Trophoblast cell (in vitro differentiated cells and primary cell): ENCODE results near the gene RPAP2.
"Not testable (repeated sequence)": the region's sequence is repeated elsewhere in the genome, so short reads cannot be mapped to it uniquely, and the experiment has no call there.

Source experiments
- DNase-seq, 2 donors: peaks; one replicate each; pipeline ENCODE4 v3.0.0-alpha.2; 2016
- H2AFZ ChIP-seq: 2 replicates; pipeline ENCODE4 v1.6.1; 2013; ENCODE audit warnings: low read length, moderate library complexity, mild to moderate bottlenecking; ENCODE audit not compliant: insufficient read depth, poor library complexity
- H2AK5ac ChIP-seq: 2 replicates; pipeline ENCODE4 v1.6.1; 2013; ENCODE audit warnings: mild to moderate bottlenecking, low read length
- H2BK120ac ChIP-seq: 2 replicates; pipeline ENCODE4 v1.6.1; 2013; ENCODE audit warnings: low read length, mild to moderate bottlenecking, moderate library complexity; ENCODE audit not compliant: insufficient read depth, poor library complexity
- H2BK12ac ChIP-seq: 2 replicates; pipeline ENCODE4 v1.6.1; 2013; ENCODE audit warnings: mild to moderate bottlenecking, low read length, moderate library complexity
- H2BK5ac ChIP-seq: 2 replicates; pipeline ENCODE4 v1.6.1; 2013; ENCODE audit warnings: low read length, low read depth, moderate library complexity, mild to moderate bottlenecking; ENCODE audit not compliant: poor library complexity
- H3K14ac ChIP-seq: 2 replicates; pipeline ENCODE4 v1.6.1; 2013; ENCODE audit warnings: mild to moderate bottlenecking, low read length
- H3K18ac ChIP-seq: 2 replicates; pipeline ENCODE4 v1.6.1; 2013; ENCODE audit warnings: mild to moderate bottlenecking, low read length
- H3K23ac ChIP-seq: 2 replicates; pipeline ENCODE4 v1.6.1; 2013; ENCODE audit warnings: low read length
- H3K27ac ChIP-seq: 2 replicates; pipeline ENCODE4 v1.5.1; 2013; ENCODE audit warnings: low read depth, mild to moderate bottlenecking, inconsistent platforms, low read length, moderate library complexity
- H3K27me3 ChIP-seq: 2 replicates; pipeline ENCODE4 v1.6.1; 2013; ENCODE audit warnings: inconsistent platforms, mild to moderate bottlenecking, low read length, moderate library complexity; ENCODE audit not compliant: insufficient read depth
- H3K36me3 ChIP-seq, 2 experiments: 1 replicate in 1 of 2; 2 replicates in 1 of 2; pipeline ENCODE4 v1.6.1; 2013; ENCODE audit warnings: low read length in 2 of 2, mild to moderate bottlenecking in 2 of 2, moderate library complexity in 1 of 2; ENCODE audit not compliant: insufficient read depth in 2 of 2, control insufficient read depth in 1 of 2
- H3K4ac ChIP-seq: 2 replicates; pipeline ENCODE4 v1.6.1; 2013; ENCODE audit warnings: low read depth, mild to moderate bottlenecking, low read length, moderate library complexity
- H3K4me1 ChIP-seq, 2 experiments: 1 replicate in 1 of 2; 2 replicates in 1 of 2; pipeline ENCODE4 v1.6.1; 2013; ENCODE audit warnings: low read length in 2 of 2, mild to moderate bottlenecking in 2 of 2, moderate library complexity in 1 of 2; ENCODE audit not compliant: insufficient read depth in 2 of 2, control insufficient read depth in 1 of 2
- H3K4me2 ChIP-seq: 2 replicates; pipeline ENCODE4 v1.6.1; 2013; ENCODE audit warnings: inconsistent platforms, mild to moderate bottlenecking, low read length, moderate library complexity
- H3K4me3 ChIP-seq: 2 replicates; pipeline ENCODE4 v1.5.1; 2013; ENCODE audit warnings: mild to moderate bottlenecking, low read depth, low read length, inconsistent platforms
- H3K79me1 ChIP-seq: one replicate; pipeline ENCODE4 v1.6.1; 2013; ENCODE audit warnings: low read length
- H3K79me2 ChIP-seq: 2 replicates; pipeline ENCODE4 v1.6.1; 2013; ENCODE audit warnings: low read length, mild to moderate bottlenecking; ENCODE audit not compliant: control insufficient read depth, insufficient read depth, poor library complexity
- H3K9ac ChIP-seq: 2 replicates; pipeline ENCODE4 v1.6.1; 2013; ENCODE audit warnings: mild to moderate bottlenecking, low read length
- H3K9me3 ChIP-seq: 2 replicates; pipeline ENCODE4 v1.6.1; 2013; ENCODE audit warnings: low read depth, mild to moderate bottlenecking, control low read depth, inconsistent platforms, low read length; ENCODE audit not compliant: insufficient read depth
- H4K12ac ChIP-seq: 2 replicates; pipeline ENCODE4 v1.6.1; 2013; ENCODE audit warnings: low read depth, mild to moderate bottlenecking, low read length, moderate library complexity
- H4K8ac ChIP-seq: 2 replicates; pipeline ENCODE4 v1.6.1; 2013; ENCODE audit warnings: low read depth, mild to moderate bottlenecking, low read length, moderate library complexity
- H4K91ac ChIP-seq: one replicate; pipeline ENCODE4 v1.6.1; 2013; ENCODE audit warnings: low read depth, mild to moderate bottlenecking, low read length, moderate library complexity
- whole genome bisulfite sequencing: extraction: QIAGEN DNeasy Blood & Tissue Kit; methylation state at CpG from one replicate; pipeline ENCODE4 v1.1.7; 2013; ENCODE audit warnings: missing lambda C conversion rate; ENCODE audit not compliant: insufficient read length, insufficient coverage; ENCODE audit errors: extremely low coverage; 5-methylcytosine and 5-hydroxymethylcytosine counted together

RPAP2 gene

GRCh38 chr1:92279781-92280180 is 19.1 kb upstream of the RPAP2 start:
- not testable (repeated sequence) for H3K23ac ChIP-seq, H4K91ac ChIP-seq, H3K4me2 ChIP-seq

GRCh38 chr1:92281411-92281810 is 17.4 kb upstream of the RPAP2 start:
- H4K8ac ChIP-seq, H4K91ac ChIP-seq, H3K4me3 ChIP-seq, H3K9ac ChIP-seq, H3K27me3 ChIP-seq, H2BK12ac ChIP-seq, H3K9me3 ChIP-seq, H3K36me3 ChIP-seq, H3K18ac ChIP-seq, H3K4ac ChIP-seq, H2BK5ac ChIP-seq, DNase-seq, H3K4me1 ChIP-seq, H3K27ac ChIP-seq, H3K79me1 ChIP-seq, H2BK120ac ChIP-seq, H3K4me2 ChIP-seq, H2AK5ac ChIP-seq, H4K12ac ChIP-seq, H3K23ac ChIP-seq, H3K79me2 ChIP-seq, H3K14ac ChIP-seq, H2AFZ ChIP-seq: not testable (repeated sequence)
- no CpG with 5 or more reads among the region's 2 CpGs for WGBS

More at GRCh38 chr1:92279781-92280180, 19.1 kb upstream of the RPAP2 start:
- H2BK120ac ChIP-seq, H2AK5ac ChIP-seq, H3K79me2 ChIP-seq, H4K8ac ChIP-seq, H3K18ac ChIP-seq, H3K79me1 ChIP-seq, H4K12ac ChIP-seq, H2AFZ ChIP-seq, H3K9ac ChIP-seq, H3K4ac ChIP-seq, H2BK12ac ChIP-seq, H3K9me3 ChIP-seq, DNase-seq, H3K27ac ChIP-seq, H3K14ac ChIP-seq, H3K27me3 ChIP-seq, H3K4me3 ChIP-seq, H3K4me1 ChIP-seq, H2BK5ac ChIP-seq: not testable (repeated sequence)
- WGBS: no CpG with 5 or more reads among the region's 15 CpGs
- H3K36me3 ChIP-seq: peaks cover 8 to 13% of the 10 kb centered on the region in 2 experiments

GRCh38 chr1:92291372-92291999 is 7.4 kb upstream of the RPAP2 start:
- no peak overlapping the region for H3K23ac ChIP-seq
- no peaks in the 10 kb centered on the region for H3K27me3 ChIP-seq
- no peak overlapping the region for H3K4me2 ChIP-seq
- no peaks in the 10 kb centered on the region for H3K79me2 ChIP-seq
- no peak overlapping the region for H3K14ac ChIP-seq
- no peak overlapping the region for H3K4ac ChIP-seq
- H2BK12ac ChIP-seq: no peak overlapping the region
- H3K36me3 ChIP-seq: peaks cover 4 to 5% of the 10 kb centered on the region in 2 experiments
- H2AFZ ChIP-seq: no peak overlapping the region
- no peaks in the 10 kb centered on the region for H3K4me1 ChIP-seq
- peak; percentile 48 to 86 for DNase-seq
- H3K18ac ChIP-seq: no peak overlapping the region
- no CpG with 5 or more reads among the region's 3 CpGs for WGBS
- H4K12ac ChIP-seq: no peak overlapping the region
- H3K9me3 ChIP-seq: no peaks in the 10 kb centered on the region
- H3K4me3 ChIP-seq: no peak overlapping the region
- H2BK5ac ChIP-seq: no peak overlapping the region
- no peak overlapping the region for H3K9ac ChIP-seq
- H2BK120ac ChIP-seq: no peak overlapping the region
- H3K79me1 ChIP-seq: no peaks in the 10 kb centered on the region
- H4K91ac ChIP-seq: no peak overlapping the region
- no peak overlapping the region for H4K8ac ChIP-seq
- H3K27ac ChIP-seq: no peak overlapping the region
- H2AK5ac ChIP-seq: no peak overlapping the region

- no peak overlapping the region for H2AK5ac ChIP-seq
- no CpG with 5 or more reads among the region's 3 CpGs for WGBS
- peak overlapping the region; percentile 87 for H3K9ac ChIP-seq
- peak overlapping the region; percentile 97 for H2BK120ac ChIP-seq
- no peak overlapping the region for H3K4ac ChIP-seq
- H3K27me3 ChIP-seq: no peaks in the 10 kb centered on the region
- peak overlapping the region; percentile 99 for H4K8ac ChIP-seq
- H3K4me3 ChIP-seq: peak overlapping the region; percentile 91
- H2BK5ac ChIP-seq: no peak overlapping the region
- peaks cover 3 to 6% of the 10 kb centered on the region in 2 experiments for H3K36me3 ChIP-seq
- peak in 1 of 2 donors; percentile 12 for DNase-seq
- peaks cover 9% of the 10 kb centered on the region for H3K79me1 ChIP-seq
- H3K4me2 ChIP-seq: peak overlapping the region; percentile 68
- peak overlapping the region; percentile 94 for H3K27ac ChIP-seq
- H2BK12ac ChIP-seq: no peak overlapping the region
- H4K91ac ChIP-seq: peak overlapping the region; percentile 97
- H3K14ac ChIP-seq: peak overlapping the region; percentile 100
- H3K18ac ChIP-seq: peak overlapping the region; percentile 99
- peaks cover 9% of the 10 kb centered on the region for H3K79me2 ChIP-seq
- H4K12ac ChIP-seq: no peak overlapping the region
- H3K4me1 ChIP-seq: peaks cover 0 to 3% of the 10 kb centered on the region in 2 experiments
- no peak overlapping the region for H3K23ac ChIP-seq
- H2AFZ ChIP-seq: peak overlapping the region; percentile 99
- no peaks in the 10 kb centered on the region for H3K9me3 ChIP-seq
Measured at GRCh38 chr1:92298213-92298572, 666 bp upstream of the RPAP2 start.
